Activated CD8-positive, alpha-beta memory T cell treated with anti-CD3 and anti-CD28 coated beads for 36 hours (primary cell): ENCODE results near the gene TIMP2. TPM values are rescaled to one million over a fixed set of nuclear protein-coding genes. Genes with fewer than 3 reads are reported as not detected.
"Not testable (repeated sequence)": the region's sequence is repeated elsewhere in the genome, so short reads cannot be mapped to it uniquely, and the experiment has no call there.

Experiments used
- CTCF ChIA-PET: fragments of 350-600 bp; sonication (Branson Sonifier 250); formaldehyde crosslinking; loops from one replicate; lab custom pipeline; 2021; ENCODE audit warnings: antibody characterized with exemption; lab: Charles Lee
- POLR2A ChIA-PET: fragments of 350-600 bp; sonication (Branson Sonifier 250); formaldehyde crosslinking; loops from one replicate; lab custom pipeline; 2021; ENCODE audit warnings: antibody characterized with exemption; lab: Charles Lee
- total RNA-seq, 2 experiments: library from RNA; stranded (reverse); gene quantifications; one replicate each; pipeline ENCODE4 v1.2.3, GENCODE V29; 2021

TIMP2 gene
- total RNA-seq = under 1 TPM; 0.42 to 0.55 TPM

GRCh38 chr17:78925234-78925633 lies at the start of gene TIMP2:
TSS of gene TIMP2 (minus strand) at chr17:78925387. CDS start at chr17:78925088, 299 bp downstream.
- POLR2A ChIA-PET = no interaction called here
- CTCF ChIA-PET = interaction anchor here (1.0 kb wide), 1 partner anchor 59 kb away, joined by 3 read pairs; no protein-coding TSS in a partner anchor

- ChIA-PET CTCF (no interaction called here), POLR2A (no interaction called here)
These were observed 48.8 kb upstream of the TIMP2 start for GRCh38 chr17:78973792-78974520.

- CTCF ChIA-PET = no interaction called here
- POLR2A ChIA-PET = no interaction called here
These were observed 48.0 kb upstream of the TIMP2 start for GRCh38 chr17:78973196-78973595.

- CTCF ChIA-PET = interaction anchor here (1.5 kb wide), 1 partner anchor 10 kb away, joined by 5 read pairs; no protein-coding TSS in a partner anchor
These were observed 47.4 kb upstream of the TIMP2 start for GRCh38 chr17:78972507-78973105.

GRCh38 chr17:78971756-78972506 lies 46.7 kb upstream of the TIMP2 start:
- ChIA-PET POLR2A (no interaction called here), CTCF (interaction anchor here (0.9 to 2.0 kb wide), 13 partner anchors 10 to 152 kb away, joined by 3 to 28 read pairs (median 3); no protein-coding TSS in a partner anchor)

More at GRCh38 chr17:78972507-78973105, 47.4 kb upstream of the TIMP2 start:
- POLR2A ChIA-PET = no interaction called here

GRCh38 chr17:78970834-78971755 lies 45.9 kb upstream of the TIMP2 start:
- POLR2A ChIA-PET = no interaction called here

GRCh38 chr17:78969865-78970264 lies 44.7 kb upstream of the TIMP2 start:
- ChIA-PET POLR2A (no interaction called here), CTCF (no interaction called here)

More at GRCh38 chr17:78970834-78971755, 45.9 kb upstream of the TIMP2 start:
- CTCF ChIA-PET = interaction anchor here (0.6 to 2.0 kb wide), 15 partner anchors 9 to 474 kb away, joined by 3 to 28 read pairs (median 3); no protein-coding TSS in a partner anchor

- CTCF ChIA-PET = interaction anchor here (3.2 kb wide), 1 partner anchor 102 kb away, joined by 13 read pairs; no protein-coding TSS in a partner anchor
- POLR2A ChIA-PET = no interaction called here
These were observed 42.7 kb upstream of the TIMP2 start for GRCh38 chr17:78967782-78968362.

- ChIA-PET POLR2A (no interaction called here), CTCF (interaction anchor here (1.8 to 3.2 kb wide), 2 partner anchors 11 to 101 kb away, joined by 4 to 13 read pairs; no protein-coding TSS in a partner anchor)
These were observed 41.9 kb upstream of the TIMP2 start for GRCh38 chr17:78966910-78967600.

- CTCF ChIA-PET = interaction anchor here (1.8 to 3.2 kb wide), 2 partner anchors 12 to 100 kb away, joined by 4 to 13 read pairs; no protein-coding TSS in a partner anchor
- POLR2A ChIA-PET = no interaction called here
These were observed 41.1 kb upstream of the TIMP2 start for GRCh38 chr17:78966123-78966813.

GRCh38 chr17:78965491-78965924 lies 40.3 kb upstream of the TIMP2 start:
- CTCF ChIA-PET = interaction anchor here (1.8 to 3.2 kb wide), 2 partner anchors 13 to 100 kb away, joined by 4 to 13 read pairs; no protein-coding TSS in a partner anchor

GRCh38 chr17:78963378-78963777 lies 38.2 kb upstream of the TIMP2 start:
- ChIA-PET POLR2A (no interaction called here), CTCF (interaction anchor here (0.7 kb wide), 1 partner anchor 107 kb away, joined by 3 read pairs; no protein-coding TSS in a partner anchor)

More at GRCh38 chr17:78965491-78965924, 40.3 kb upstream of the TIMP2 start:
- POLR2A ChIA-PET = no interaction called here

GRCh38 chr17:78962984-78963348 lies 37.8 kb upstream of the TIMP2 start:
- POLR2A ChIA-PET = not testable (repeated sequence)
- CTCF ChIA-PET = interaction anchor here (0.7 to 1.2 kb wide), 2 partner anchors 9 to 28 kb away, joined by 3 to 5 read pairs; no protein-coding TSS in a partner anchor

GRCh38 chr17:78962345-78962983 lies 37.3 kb upstream of the TIMP2 start:
- ChIA-PET CTCF (interaction anchor here (0.7 to 1.2 kb wide), 2 partner anchors 9 to 28 kb away, joined by 3 to 5 read pairs; no protein-coding TSS in a partner anchor), POLR2A (no interaction called here)

- ChIA-PET POLR2A (no interaction called here), CTCF (interaction anchor here (1.2 to 1.7 kb wide), 2 partner anchors 10 to 96 kb away, joined by 5 to 7 read pairs; no protein-coding TSS in a partner anchor)
These were observed 36.4 kb upstream of the TIMP2 start for GRCh38 chr17:78961571-78961970.

GRCh38 chr17:78960928-78961327 lies 35.7 kb upstream of the TIMP2 start:
- ChIA-PET POLR2A (no interaction called here), CTCF (interaction anchor here (1.7 kb wide), 1 partner anchor 95 kb away, joined by 7 read pairs; no protein-coding TSS in a partner anchor)
